GM21447 (cell line): ENCODE data around the gene SH3RF1.

ENCODE experiments used
- ATAC-seq: cut with Tn5 transposase; IDR thresholded peaks from one replicate; pipeline ENCODE4 v1.9.1; 2021; ENCODE audit not compliant: unreplicated experiment

The SH3RF1 gene

DNA sequence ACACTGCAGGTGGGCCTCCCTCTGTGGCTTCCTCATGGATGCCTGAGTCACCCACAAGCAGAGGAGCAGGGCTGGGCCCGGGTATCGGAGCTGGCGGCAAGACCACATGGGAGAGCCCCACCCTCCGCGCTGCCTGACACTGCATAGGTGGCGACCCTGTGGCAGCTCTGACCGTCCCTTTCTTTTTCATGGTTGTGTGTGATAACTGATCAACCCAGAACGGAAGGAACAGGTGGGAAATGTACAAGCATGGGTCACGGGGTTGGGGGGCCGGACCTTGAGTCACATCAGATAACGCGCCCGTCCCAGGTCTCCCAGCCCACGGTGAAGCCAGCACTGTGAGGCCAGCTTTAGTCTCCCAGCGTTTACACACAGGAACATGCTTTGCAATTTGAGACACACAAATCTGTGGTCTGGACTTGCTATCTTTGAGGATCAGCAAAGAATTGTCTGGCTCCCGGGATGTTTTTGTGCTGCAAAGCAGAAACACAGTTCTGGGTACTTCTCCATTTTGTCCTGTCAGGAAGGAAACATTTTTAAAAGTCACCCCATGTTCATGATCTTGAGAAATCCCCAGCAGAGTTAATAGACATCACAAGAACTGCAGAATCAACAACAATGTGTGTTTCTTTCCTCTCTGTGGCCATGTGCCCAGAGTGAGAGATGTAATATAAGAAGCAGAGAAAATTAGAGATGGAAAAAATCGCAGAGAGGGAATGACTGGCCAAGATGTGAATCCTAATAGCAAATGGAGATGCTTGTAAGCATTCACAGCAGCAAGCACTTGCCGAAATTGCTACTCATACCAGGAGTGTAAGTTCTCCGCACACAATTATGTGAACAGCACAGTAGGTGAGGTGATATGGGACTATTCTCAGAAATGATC lies 190.6 kb downstream of the SH3RF1 start:
- peak; percentile 93 for ATAC-seq

DNA sequence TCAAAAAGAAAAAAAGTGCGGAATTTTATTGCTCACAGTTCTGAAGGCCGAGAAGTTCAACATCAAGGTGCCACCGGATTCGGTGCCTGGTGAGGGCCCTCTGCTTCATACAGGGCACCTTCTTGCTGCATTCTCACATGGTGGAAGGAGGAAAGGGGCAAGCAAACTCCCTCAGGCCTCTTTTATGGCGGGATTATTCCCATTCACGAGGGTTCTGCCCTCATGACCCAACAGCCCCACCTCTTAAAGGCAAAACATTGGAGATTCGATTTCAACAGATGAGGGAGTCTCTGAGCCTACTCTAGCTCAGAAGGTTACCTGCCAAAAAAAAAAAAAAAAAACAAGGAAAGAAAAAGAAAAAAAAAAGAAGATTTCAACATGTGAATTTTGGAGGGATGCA lies 196.6 kb downstream of the SH3RF1 start:
- no peak for ATAC-seq

DNA sequence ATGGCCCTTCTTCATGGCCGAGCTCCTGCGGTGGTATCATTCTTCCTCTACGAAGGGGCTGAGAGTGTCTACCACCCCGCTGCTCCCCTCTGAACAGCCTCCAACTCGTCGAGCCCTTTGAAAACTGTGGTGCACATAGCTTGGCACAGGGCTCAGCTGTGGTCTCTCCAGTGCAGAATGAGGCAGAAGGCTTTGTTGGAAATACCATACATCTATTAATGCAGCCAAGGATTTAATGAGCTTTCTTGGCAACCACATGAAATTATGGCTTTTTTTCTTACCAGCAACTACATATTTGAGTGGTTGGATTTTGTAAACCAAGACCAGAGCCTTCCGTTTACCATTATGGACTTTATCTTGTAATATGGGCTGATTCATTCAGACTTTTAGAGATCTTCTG lies 199.0 kb downstream of the SH3RF1 start:
- no peak for ATAC-seq

DNA sequence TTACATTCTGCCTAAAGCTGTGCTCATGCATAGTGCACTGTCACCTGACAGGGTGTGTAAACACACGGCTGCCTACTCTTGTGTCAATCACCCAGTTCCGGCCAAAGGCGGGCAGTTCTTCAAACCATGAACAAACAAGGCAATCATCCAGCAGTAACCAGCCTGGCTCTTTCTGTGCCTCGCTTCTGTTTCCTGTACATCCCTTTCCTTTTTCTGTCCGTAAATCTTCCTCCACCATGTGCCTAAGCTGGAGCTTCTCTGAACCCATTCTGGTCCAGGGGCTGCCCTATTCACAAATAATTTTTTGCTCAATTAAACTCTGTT lies 199.9 kb downstream of the SH3RF1 start:
- no peak for ATAC-seq

DNA sequence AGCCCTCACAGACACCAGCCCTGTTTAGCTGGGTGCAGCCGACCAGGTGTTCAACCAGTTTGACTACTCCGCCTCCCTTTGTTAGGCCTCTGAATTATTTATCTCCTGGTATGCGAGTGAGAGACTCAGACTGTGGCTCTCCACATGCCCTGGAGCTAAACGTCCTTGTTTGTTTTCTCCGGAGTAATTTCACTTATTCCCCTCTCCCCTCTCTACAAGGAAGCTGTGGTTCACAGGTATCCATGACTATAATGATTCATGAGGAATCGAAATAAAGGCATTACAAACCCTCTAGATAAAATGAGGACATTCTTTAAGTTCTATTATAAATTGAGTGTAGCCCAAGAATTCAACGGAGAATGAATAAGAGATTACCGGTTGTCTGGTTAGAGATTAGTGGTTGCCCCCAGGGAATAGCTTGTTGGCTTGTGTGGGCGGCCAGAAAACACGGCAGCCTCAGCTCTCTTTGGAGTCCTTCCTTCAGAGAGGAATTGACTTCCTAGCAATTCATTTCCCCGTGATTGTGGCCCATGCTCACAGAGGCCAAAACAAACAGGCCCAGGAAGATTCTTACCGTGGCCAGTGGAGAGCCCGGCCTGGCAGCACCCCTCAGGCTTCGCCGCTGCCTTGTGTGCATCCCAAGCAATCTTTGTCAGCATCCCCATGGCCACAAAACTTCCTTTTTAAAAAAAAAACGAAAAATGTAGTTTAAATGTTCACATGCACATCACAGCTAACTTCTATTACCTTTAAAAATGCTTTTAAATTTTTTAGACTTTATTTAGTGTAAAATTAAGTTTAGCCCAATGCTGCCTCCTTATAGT lies 200.5 kb downstream of the SH3RF1 start:
- ATAC-seq, result no peak

DNA sequence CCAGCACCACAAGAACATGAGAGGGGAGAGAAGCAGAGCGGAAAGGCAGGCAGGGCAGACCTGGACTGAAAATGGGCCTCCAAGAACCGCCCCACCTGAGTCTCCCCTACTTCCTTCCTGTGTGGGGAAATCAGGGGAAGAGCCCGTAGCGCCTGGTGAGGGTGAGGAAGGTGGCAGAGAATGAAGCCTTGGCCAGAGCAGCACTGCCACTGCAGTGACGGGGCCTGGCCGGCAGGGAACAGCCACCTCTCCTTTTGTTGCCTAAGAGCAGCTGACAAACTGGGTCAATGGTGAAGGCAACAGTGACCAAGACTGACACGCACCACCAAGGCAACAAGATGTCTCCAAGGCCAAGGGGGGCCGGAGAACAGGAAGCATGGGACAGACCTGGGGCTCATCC lies 202.3 kb downstream of the SH3RF1 start:
- no peak for ATAC-seq

DNA sequence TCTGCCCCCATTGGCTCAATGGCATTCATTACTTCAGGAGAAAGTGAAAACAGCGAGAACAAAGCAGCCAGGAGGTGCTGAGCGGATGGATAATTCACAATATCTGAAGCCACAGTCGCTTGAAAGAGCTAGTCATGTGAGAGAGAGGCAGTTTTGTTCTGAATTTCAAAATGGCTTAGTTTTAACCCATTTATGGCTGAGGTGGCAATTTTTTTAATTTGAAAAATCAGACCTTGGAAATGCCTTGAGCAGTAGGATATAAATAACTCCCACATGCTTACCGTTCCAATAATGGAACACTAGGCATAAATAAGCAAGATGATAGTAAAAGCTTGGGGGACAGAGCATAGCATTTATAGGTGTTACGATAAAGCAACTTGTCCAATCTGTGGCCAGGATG lies 203.8 kb downstream of the SH3RF1 start:
- ATAC-seq, result no peak

DNA sequence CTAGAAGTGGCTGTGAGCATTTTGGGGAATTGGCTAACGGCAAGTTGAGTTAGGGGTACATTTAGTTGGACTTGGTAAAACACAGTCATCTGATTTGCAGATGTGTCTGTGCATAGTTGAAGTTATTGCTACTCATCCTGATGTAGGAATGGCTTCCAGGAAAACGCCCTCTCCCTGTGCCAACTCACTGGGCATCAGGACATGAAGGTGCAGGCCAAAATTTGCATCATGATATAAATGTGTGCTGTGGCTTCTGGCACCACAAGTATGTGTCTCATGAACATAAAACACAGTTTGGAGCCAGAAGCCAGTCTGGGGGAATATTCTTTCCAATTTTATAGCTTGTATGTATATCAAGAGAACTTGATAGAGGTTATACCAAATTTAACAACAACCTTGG lies 206.5 kb downstream of the SH3RF1 start:
- ATAC-seq, result no peak

DNA sequence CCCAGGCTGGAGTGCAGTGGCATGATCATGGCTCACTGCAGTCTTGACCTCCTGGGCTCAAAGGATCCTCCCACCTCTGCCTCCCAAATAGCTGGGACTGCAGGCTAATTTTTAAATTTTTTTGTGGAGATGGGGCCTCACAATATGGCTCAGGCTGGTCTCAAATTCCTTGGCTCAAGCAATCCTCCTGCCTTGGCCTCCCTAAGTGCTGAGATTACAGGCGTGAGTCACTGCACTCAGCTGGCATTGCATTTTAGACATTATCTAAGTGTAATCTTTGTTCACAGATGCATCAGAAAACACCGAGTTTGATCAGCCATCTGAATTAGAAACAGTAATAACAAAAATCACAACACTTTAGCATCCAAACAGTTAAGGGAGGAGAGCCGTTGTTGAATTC lies 207.3 kb downstream of the SH3RF1 start:
- no peak for ATAC-seq

DNA sequence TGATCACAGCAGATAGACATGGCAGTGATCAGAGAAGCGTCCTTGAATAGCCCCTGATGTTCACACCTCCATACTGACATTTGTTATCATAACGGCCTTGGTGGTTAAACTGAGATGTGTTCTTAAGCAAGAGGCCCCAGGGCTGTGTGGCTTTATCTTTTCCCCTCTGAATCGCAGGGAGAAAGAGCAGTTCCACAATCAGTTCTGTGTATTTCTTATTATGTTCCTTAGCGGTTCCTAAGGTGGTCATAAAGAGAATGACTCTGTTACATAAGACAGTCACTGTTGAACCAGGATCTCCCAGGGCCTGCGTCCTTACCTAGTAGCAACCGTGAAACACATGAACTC lies 207.9 kb downstream of the SH3RF1 start:
- no peak for ATAC-seq

DNA sequence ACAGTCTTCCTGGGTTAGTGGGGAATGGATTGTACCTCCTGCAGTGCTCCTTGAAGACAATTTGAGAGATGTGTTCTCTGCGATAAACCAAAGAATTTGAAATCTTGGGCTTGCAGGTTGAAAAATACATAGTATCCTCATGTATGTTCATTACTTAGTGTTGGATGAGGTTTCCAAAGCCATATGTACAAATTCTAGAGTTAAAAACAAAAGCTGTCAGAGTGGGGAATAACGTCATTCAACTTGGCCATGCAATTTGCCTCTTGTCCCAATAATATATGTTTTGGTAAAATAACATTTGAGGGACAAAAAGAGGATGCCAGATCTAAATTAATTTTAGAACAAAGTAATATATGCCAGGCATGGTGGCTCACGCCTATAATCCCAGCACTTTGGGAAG lies 209.4 kb downstream of the SH3RF1 start:
- ATAC-seq, result no peak

DNA sequence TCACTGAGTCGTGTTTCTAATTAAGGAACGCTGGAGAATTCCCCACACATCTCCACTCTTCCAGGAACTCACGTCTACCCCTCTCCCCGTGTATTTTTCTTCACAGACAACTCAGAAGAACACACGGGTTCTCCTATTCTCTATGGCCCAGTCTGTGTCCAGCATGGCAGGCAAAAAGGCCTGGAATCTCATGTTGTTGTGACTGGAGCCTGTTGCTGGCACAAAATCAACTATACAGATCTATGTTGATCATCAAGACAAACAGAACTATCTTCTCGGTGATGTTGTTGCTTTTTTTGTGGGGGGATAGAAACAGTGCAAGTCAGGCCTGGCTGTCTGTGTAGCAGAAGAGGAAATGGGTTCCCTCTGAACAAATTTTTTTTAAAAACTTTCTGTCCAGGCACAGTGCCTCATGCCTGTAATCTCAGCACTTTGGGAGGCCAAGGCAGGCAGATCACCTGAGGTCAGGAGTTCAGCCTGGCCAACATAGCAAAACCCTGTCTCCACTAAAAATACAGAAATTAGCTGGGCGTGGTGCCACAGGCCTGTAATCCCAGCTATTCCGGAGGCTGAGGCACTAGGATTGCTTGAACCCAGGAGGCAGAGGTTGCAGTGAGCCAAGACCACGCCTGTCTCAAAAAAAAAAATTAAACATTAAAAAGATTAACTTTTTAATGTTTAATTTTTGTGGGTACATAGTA lies 210.2 kb downstream of the SH3RF1 start:
- no peak for ATAC-seq

DNA sequence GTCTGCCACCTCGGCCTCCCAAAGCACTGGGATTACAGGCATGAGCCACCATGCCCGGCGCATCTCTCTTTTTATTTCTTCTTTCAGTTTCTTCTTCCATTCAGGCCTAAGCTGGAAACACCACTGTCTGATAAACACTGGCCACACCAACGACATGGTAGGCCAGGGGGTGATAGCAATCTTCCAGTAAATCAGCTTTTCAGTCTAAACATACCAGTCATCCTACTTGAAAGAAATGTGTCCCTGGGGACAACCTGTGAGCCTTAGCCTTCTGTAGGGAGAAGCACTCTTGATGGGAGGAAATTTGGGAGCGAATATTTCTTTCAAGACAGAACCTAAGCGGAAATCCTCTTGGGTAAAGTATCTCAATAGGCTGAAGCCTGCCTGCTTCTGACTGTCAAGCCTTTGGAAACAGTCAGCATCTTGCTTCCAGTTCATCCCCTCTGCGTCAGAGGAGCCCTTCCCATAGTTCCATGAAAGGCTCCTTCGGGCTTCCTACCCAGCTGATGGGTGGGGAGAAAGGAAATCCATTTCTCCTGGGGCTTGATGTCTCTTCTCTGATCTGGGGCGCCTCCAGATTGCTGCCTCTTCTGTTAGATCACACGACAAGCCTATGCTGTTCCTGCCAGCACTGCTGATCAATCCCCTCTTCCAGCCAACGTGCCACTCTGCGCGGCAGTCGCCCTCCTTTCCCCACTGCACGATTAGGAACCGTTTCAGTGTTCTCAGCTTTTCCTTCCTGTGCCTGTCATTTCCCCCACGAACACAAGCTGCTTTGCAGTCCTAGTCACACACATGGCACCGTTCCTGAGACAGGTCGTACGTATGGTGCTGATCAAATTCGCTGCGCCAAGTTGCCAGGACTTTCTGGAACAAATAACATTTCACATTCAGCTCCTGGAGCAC lies 211.2 kb downstream of the SH3RF1 start:
- no peak for ATAC-seq

DNA sequence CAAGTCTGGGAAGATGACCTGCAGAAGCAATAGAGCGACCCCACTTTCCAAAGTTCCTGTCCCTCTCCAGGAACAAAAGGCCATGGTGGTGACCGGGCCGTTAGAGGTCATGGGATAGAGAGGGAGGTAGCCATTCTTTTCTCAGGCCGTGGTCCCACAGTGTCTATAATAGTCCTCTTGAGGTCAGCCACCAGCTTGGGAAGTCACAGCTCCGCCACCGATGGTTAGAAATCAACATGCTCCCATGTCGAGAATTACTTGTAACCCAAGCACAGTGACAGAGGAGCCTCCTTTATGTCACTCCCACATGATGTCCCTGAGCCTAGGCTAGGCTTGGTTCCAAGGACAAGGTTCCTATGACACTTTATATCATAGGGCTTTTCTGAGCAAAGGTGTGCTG lies 212.4 kb downstream of the SH3RF1 start:
- ATAC-seq, result no peak

DNA sequence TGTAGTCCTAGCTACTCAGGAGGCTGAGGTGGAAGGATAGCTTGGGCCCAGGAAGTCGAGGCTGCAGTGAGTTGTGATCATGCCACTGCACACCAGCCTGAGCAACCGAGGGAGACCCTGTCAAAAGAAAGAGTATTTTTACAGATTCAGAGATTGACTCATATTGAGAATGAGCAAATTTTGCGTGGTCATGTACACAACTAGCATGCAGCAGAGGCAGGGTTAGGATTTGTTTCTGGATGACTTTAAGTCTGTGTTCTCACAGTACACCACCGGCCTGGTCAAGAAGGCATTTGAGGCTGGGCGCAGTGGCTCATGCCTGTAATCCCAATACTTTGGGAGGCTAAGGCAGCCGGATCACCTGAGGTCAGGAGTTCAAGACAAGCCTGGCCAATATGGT lies 215.9 kb downstream of the SH3RF1 start:
- ATAC-seq, result peak; percentile 54

DNA sequence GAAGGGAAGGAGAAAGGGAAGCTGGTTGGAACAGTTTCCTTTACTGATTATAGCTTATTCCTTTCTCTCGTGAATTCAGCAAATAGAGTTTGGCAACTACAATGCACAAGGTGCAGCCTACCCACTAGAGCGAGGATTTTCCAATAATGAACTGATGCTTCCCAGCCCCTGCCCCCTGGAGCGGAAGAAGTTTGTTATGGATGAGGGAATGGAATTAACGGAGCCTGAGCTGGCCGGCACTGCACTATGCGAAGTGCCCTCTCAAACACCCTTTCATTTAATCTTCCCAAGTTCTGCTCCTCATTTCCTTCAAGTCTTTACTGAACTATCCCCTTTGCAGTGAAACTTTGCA lies 218.2 kb downstream of the SH3RF1 start:
- no peak for ATAC-seq

DNA sequence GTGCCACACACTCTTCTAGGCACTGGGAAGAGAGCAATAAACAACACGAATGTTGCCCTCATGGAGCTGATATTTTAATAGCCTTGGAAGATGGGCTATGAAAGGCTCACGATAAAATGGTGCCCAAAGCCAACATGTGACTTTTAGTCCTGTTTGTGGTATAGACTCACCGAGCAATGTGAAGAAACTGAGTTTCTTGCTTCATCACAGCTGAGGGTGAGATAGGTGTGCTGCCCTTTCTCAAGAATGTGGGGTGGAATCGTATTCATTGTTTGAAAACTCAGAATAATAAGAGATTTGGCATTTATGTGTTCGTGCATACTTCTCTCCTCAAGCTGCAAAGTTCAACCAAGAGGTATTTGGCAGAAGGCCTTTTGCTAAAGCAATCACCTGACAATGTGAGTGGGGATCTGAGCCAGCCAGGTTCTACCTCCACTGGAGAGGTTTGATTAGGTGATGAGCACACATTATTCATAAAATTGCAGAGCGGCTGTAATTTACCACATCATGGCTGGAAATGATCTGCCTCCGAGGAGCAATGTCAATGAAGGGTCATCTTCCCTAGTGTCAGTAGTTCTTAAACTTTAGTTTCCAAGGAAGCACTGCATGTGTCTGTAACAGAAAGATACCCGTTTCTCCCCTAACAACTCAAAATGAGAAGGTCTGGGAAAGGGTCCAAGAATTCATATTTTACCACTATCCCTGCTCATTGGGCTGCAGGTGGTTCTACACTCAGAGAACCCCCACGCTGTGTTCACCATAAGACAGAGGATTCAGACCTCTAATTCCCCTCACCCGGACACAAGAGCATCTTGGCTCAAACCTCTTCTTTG lies 218.8 kb downstream of the SH3RF1 start:
- ATAC-seq, result no peak

DNA sequence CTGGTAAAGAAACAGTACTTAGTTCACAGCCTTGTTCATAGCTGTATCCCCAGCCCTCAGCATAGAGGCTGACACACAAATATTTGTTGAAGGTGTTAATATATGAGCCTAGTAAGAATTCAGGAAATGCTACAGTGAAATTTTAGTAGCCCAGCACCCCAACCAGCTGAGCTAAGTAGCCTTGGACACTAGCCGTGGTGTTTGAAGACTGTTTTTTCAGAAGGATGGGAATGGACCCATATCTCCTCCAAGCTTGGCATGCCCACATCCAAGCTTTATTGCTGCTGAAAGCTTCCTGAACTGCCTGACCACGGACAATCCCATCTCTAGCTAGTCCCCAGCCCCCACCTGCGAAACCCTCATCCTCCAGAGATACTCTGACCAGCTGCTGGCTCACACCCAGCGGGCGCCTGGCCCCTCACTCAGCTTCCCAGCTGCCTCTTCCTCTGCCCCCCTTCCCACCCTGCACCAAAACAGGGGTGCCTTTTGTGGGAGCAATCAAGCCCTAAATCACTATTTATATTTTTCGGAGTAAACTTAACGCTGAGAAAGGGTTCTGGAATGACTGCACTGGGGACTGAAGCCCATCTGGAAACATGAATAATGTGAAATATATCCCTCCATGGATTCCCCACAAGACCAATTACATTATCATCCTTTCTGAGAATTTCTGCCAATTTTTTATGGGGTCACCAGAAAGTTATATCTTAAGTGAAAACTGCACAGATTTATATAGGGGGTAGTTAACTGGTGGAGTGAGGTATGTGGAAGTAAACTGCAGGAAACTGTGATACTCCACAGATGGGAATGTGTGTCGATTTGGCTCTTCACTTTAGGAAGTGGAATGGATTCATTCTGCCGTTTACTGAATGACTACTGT lies 219.6 kb downstream of the SH3RF1 start:
- ATAC-seq, result no peak

DNA sequence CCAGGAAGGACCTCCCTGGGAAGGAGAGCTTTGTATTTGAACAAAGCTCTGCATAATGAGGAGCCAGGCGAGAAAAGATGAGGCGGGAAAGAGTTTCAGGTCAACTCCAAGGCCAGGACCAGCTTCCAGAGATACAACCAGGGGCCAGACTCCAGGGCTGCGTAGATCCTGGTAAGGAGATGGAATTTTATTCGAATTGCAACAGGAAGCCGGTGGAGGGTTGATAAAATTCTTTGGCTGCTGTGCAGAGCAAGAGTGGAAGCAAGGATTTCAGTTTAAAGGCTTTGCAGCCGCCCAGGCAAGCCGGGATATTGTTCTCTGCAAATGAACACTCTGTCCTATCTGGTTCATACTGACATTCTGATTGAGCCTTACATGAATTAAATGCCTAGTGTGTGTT lies 220.5 kb downstream of the SH3RF1 start:
- no peak for ATAC-seq
